ENCODE results near the gene PRDM11. TPM values are rescaled to one million over a fixed set of nuclear protein-coding genes. Genes with fewer than 3 reads are reported as not detected.

Gene PRDM11
- total RNA-seq, 1 experiment from 2014 or later: 27.4 TPM

DNA sequence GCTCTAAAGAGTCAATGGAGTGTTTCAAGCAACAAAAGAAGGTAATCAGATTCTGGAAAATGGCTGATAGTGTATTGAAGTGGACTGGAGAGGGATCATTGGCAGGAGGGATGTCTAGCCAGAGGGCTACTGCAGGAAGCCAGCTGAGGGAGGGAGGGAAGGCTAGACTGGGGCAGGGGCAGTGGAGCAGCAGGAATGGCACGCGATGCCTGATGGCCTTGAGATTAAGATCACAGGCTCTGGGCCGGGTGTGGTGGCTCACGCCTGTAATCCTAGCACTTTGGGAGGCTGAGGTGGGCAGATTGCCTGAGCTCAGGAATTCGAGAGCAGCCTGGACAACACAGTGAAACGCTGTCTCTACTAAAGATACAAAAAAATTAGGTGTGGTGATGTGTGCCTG is 47.5 kb upstream of the PRDM11 start:
- Histone ChIP-seq H3K27me3 (ENCODE audit: control insufficient read depth, insufficient read depth, low read length) (no peaks in the 10 kb centered on the region; the same call in none of the 2 replicates), H3K4me1 (ENCODE audit: control insufficient read depth, insufficient read depth, low read length) (peaks cover 9% of the 10 kb centered on the region), H3K36me3 (ENCODE audit: control insufficient read depth, insufficient read depth, low read length) (no peaks in the 10 kb centered on the region), H3K27ac (ENCODE audit: low read length) (no peak overlapping the region), H3K4me3 (ENCODE audit: low read depth in 2 of 2, low read length in 2 of 2) (no peak overlapping the region), H3K9me3 (ENCODE audit: control insufficient read depth, insufficient read depth, low read depth, low read length) (no peaks in the 10 kb centered on the region)
- no peak for DNase-seq (ENCODE audit: low read depth, low spot score)
- in situ Hi-C loops (cut with HindIII; ENCODE audit: low pct_unique_long_range_greater_than_20kb, low sequenced_read_pairs) (no loop called here), intact Hi-C loops (cut with micrococcal nuclease; ENCODE audit: unreplicated experiment) (no loop called here)
- ChIA-PET CTCF (interaction anchor here (0.7 kb wide), 1 partner anchor 173 kb away, joined by 8 read pairs; no protein-coding TSS in a partner anchor), POLR2A (no interaction called here)
- TF ChIP-seq TCF7L2 (IDR thresholded peaks at IDR 0.05; ENCODE audit: low read depth, low read length) (no peak), POLR2AphosphoS5 (IDR thresholded peaks at IDR 0.05; ENCODE audit: low read depth, low read length) (no peak), SIN3A (IDR thresholded peaks at IDR 0.05; ENCODE audit: borderline replicate concordance, insufficient read depth, low read depth, low read length) (no peak)
- TF ChIP-seq, protein P1, sequence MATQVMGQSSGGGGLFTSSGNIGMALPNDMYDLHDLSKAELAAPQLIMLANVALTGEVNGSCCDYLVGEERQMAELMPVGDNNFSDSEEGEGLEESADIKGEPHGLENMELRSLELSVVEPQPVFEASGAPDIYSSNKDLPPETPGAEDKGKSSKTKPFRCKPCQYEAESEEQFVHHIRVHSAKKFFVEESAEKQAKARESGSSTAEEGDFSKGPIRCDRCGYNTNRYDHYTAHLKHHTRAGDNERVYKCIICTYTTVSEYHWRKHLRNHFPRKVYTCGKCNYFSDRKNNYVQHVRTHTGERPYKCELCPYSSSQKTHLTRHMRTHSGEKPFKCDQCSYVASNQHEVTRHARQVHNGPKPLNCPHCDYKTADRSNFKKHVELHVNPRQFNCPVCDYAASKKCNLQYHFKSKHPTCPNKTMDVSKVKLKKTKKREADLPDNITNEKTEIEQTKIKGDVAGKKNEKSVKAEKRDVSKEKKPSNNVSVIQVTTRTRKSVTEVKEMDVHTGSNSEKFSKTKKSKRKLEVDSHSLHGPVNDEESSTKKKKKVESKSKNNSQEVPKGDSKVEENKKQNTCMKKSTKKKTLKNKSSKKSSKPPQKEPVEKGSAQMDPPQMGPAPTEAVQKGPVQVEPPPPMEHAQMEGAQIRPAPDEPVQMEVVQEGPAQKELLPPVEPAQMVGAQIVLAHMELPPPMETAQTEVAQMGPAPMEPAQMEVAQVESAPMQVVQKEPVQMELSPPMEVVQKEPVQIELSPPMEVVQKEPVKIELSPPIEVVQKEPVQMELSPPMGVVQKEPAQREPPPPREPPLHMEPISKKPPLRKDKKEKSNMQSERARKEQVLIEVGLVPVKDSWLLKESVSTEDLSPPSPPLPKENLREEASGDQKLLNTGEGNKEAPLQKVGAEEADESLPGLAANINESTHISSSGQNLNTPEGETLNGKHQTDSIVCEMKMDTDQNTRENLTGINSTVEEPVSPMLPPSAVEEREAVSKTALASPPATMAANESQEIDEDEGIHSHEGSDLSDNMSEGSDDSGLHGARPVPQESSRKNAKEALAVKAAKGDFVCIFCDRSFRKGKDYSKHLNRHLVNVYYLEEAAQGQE (IDR thresholded peaks at IDR 0.05; ENCODE audit: insufficient read depth in 1 of 2, low read depth in 2 of 2, low read length in 1 of 2): no peak
- TF ChIP-seq, protein P2, sequence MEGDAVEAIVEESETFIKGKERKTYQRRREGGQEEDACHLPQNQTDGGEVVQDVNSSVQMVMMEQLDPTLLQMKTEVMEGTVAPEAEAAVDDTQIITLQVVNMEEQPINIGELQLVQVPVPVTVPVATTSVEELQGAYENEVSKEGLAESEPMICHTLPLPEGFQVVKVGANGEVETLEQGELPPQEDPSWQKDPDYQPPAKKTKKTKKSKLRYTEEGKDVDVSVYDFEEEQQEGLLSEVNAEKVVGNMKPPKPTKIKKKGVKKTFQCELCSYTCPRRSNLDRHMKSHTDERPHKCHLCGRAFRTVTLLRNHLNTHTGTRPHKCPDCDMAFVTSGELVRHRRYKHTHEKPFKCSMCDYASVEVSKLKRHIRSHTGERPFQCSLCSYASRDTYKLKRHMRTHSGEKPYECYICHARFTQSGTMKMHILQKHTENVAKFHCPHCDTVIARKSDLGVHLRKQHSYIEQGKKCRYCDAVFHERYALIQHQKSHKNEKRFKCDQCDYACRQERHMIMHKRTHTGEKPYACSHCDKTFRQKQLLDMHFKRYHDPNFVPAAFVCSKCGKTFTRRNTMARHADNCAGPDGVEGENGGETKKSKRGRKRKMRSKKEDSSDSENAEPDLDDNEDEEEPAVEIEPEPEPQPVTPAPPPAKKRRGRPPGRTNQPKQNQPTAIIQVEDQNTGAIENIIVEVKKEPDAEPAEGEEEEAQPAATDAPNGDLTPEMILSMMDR (IDR thresholded peaks at IDR 0.05): no peak
- BruUV-seq (replicated peaks): no TSS peak
- ATAC-seq: no peak

DNA sequence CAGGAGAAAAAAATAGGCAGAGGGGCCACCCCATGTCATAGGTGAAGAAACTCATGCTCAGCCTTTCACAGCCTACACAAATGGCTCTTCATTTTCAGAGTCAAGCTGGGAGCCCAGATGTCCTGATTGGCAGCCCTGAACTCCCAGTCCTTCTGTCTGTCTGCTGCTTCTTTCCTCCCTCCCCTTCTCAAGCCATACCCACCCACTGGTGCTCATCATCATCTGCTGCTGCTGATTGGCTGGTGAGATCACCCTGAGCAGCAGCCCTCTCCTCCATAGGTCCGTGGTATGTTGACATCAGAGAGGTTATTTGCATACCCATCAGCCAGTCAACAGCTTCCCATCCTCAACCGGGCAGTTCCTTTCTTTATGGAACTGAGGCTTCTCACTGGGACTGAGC is 46.1 kb upstream of the PRDM11 start:
- no peaks in the 10 kb centered on the region; the same call in none of the 2 replicates for H3K27me3 ChIP-seq (ENCODE audit: control insufficient read depth, insufficient read depth, low read length)
- intact Hi-C loops (cut with micrococcal nuclease; ENCODE audit: unreplicated experiment): no loop called here
- no peaks in the 10 kb centered on the region for H3K36me3 ChIP-seq (ENCODE audit: control insufficient read depth, insufficient read depth, low read length)
- H3K9me3 ChIP-seq (ENCODE audit: control insufficient read depth, insufficient read depth, low read depth, low read length): no peaks in the 10 kb centered on the region
- DNase-seq (ENCODE audit: low read depth, low spot score): no peak
- in situ Hi-C loops (cut with HindIII; ENCODE audit: low pct_unique_long_range_greater_than_20kb, low sequenced_read_pairs): loop anchor here (25.0 kb wide), 1 partner anchor 237 kb away; no protein-coding TSS in a partner anchor
- POLR2A ChIA-PET: interaction anchor here (0.6 to 0.7 kb wide), 2 partner anchors 130 to 175 kb away, joined by 3 to 5 read pairs; no protein-coding TSS in a partner anchor
- BruUV-seq (replicated peaks): no TSS peak
- no peak overlapping the region for H3K27ac ChIP-seq (ENCODE audit: low read length)
- peaks cover 9% of the 10 kb centered on the region for H3K4me1 ChIP-seq (ENCODE audit: control insufficient read depth, insufficient read depth, low read length)
- TF ChIP-seq TCF7L2 (IDR thresholded peaks at IDR 0.05; ENCODE audit: low read depth, low read length) (no peak), SIN3A (IDR thresholded peaks at IDR 0.05; ENCODE audit: borderline replicate concordance, insufficient read depth, low read depth, low read length) (no peak), POLR2AphosphoS5 (IDR thresholded peaks at IDR 0.05; ENCODE audit: low read depth, low read length) (no peak)
- TF ChIP-seq, protein P2 (IDR thresholded peaks at IDR 0.05): no peak
- TF ChIP-seq, protein P1 (IDR thresholded peaks at IDR 0.05; ENCODE audit: insufficient read depth in 1 of 2, low read depth in 2 of 2, low read length in 1 of 2): no peak
- H3K4me3 ChIP-seq (ENCODE audit: low read depth in 2 of 2, low read length in 2 of 2): no peak overlapping the region
- CTCF ChIA-PET: interaction anchor here (0.7 to 7.5 kb wide), 4 partner anchors 10 to 193 kb away, joined by 4 to 115 read pairs (median 8); no protein-coding TSS in a partner anchor
- no peak for ATAC-seq
